Suprapubic skin (tissue), 4 donors: Measurements from ENCODE around the gene KCTD17. TPM values are rescaled to one million over a fixed set of nuclear protein-coding genes. Genes with fewer than 3 reads are reported as not detected.

Experiments used
- DNase-seq, 2 donors: peaks; one replicate each; pipeline ENCODE4 v3.0.0-alpha.2; 2019; ENCODE audit warnings: low spot score in 2 of 2
- H3K27ac ChIP-seq: fragments of 200-600 bp; sonication (generic); one replicate; pipeline ENCODE4 v1.5.1; 2019
- H3K27me3 ChIP-seq: fragments of 200-600 bp; sonication (generic); one replicate; pipeline ENCODE4 v1.5.1; 2019
- H3K36me3 ChIP-seq: fragments of 200-600 bp; sonication (generic); one replicate; pipeline ENCODE4 v1.5.1; 2019
- H3K4me1 ChIP-seq: fragments of 200-600 bp; sonication (generic); one replicate; pipeline ENCODE4 v1.5.1; 2019
- H3K4me3 ChIP-seq: fragments of 200-600 bp; sonication (generic); one replicate; pipeline ENCODE4 v1.5.1; 2019; ENCODE audit warnings: mild to moderate bottlenecking
- H3K9me3 ChIP-seq: fragments of 200-600 bp; sonication (generic); one replicate; pipeline ENCODE4 v1.5.1; 2019
- CTCF ChIP-seq, 2 donors: fragments of 200-600 bp in 1 of 2; fragments of 450-650 bp in 1 of 2; sonication (generic) in 1 of 2; IDR thresholded peaks; one replicate each; pipeline ENCODE4 v1.5.1; 2016 to 2019; ENCODE audit warnings: antibody characterized with exemption in 2 of 2, mild to moderate bottlenecking in 1 of 2, moderate library complexity in 1 of 2
- EP300 ChIP-seq: sonication (generic); formaldehyde crosslinking; IDR thresholded peaks from one replicate; pipeline ENCODE4 v1.6.1; 2017; ENCODE audit warnings: antibody characterized with exemption
- POLR2A ChIP-seq, 2 donors: fragments of 450-650 bp; IDR thresholded peaks; one replicate each; pipeline ENCODE4 v1.6.1; 2017; ENCODE audit warnings: antibody characterized with exemption in 2 of 2, mild to moderate bottlenecking in 2 of 2, moderate library complexity in 2 of 2
- POLR2AphosphoS5 ChIP-seq, 3 donors: sonication (generic); formaldehyde crosslinking; IDR thresholded peaks; one replicate each; pipeline ENCODE4 v1.6.1; 2017; ENCODE audit warnings: antibody characterized with exemption in 3 of 3
- WGBS: methylation state at CpG from one replicate; pipeline ENCODE4 v1.1.5; 2018; 5-methylcytosine and 5-hydroxymethylcytosine counted together
- total RNA-seq, 4 donors: library from RNA; depleted of rRNA; stranded (reverse); fragments of >200 nt; gene quantifications; one replicate each; pipeline ENCODE4 v1.1.0, GENCODE V29; 2016

The KCTD17 gene
- total RNA-seq, 4 donors from 2014 or later = 25.0 to 67.0 (median 35.7) TPM

GRCh38 chr22:37062702-37063381 is 11.3 kb downstream of the KCTD17 start:
- no peaks in the 10 kb centered on the region for H3K4me1 ChIP-seq
- H3K27ac ChIP-seq = no peak overlapping the region
- TF ChIP-seq CTCF (IDR thresholded peaks at IDR 0.05) = no peak
- no peak for TF ChIP-seq POLR2A (IDR thresholded peaks at IDR 0.05)
- TF ChIP-seq POLR2AphosphoS5 (IDR thresholded peaks at IDR 0.05) = no peak
- no peak for TF ChIP-seq EP300
- peaks cover 5% of the 10 kb centered on the region for H3K27me3 ChIP-seq
- H3K9me3 ChIP-seq = no peaks in the 10 kb centered on the region
- peaks cover 36% of the 10 kb centered on the region for H3K36me3 ChIP-seq
- WGBS = 84% methylated on average over 4 of the region's 15 CpGs
- no peak for DNase-seq
- no peak overlapping the region for H3K4me3 ChIP-seq

- TF ChIP-seq EP300 = no peak
- TF ChIP-seq POLR2AphosphoS5 (IDR thresholded peaks at IDR 0.05) = no peak
- no peak for TF ChIP-seq POLR2A (IDR thresholded peaks at IDR 0.05)
- TF ChIP-seq CTCF (IDR thresholded peaks at IDR 0.05) = no peak
- no peaks in the 10 kb centered on the region for H3K4me1 ChIP-seq
- H3K4me3 ChIP-seq = no peak overlapping the region
- H3K27me3 ChIP-seq = peaks cover 12% of the 10 kb centered on the region
- H3K36me3 ChIP-seq = peaks cover 28% of the 10 kb centered on the region
- no peaks in the 10 kb centered on the region for H3K9me3 ChIP-seq
- DNase-seq = no peak
- no peak overlapping the region for H3K27ac ChIP-seq
- WGBS = 89% methylated on average over 24 of the region's 28 CpGs
These were observed 12.2 kb downstream of the KCTD17 start for GRCh38 chr22:37063431-37064420.

GRCh38 chr22:37064553-37064952 is 13.0 kb downstream of the KCTD17 start:
- TF ChIP-seq POLR2A (IDR thresholded peaks at IDR 0.05) (no peak), POLR2AphosphoS5 (IDR thresholded peaks at IDR 0.05) (no peak), CTCF (IDR thresholded peaks at IDR 0.05) (no peak), EP300 (no peak)
- Histone ChIP-seq H3K4me3 (no peak overlapping the region), H3K27ac (no peak overlapping the region), H3K27me3 (peaks cover 21% of the 10 kb centered on the region), H3K9me3 (no peaks in the 10 kb centered on the region), H3K4me1 (peaks cover 4% of the 10 kb centered on the region), H3K36me3 (peaks cover 19% of the 10 kb centered on the region)
- no peak for DNase-seq
- WGBS = 84% methylated on average over 11 of the region's 11 CpGs

- no peaks in the 10 kb centered on the region for H3K9me3 ChIP-seq
- H3K27me3 ChIP-seq = peaks cover 27% of the 10 kb centered on the region
- H3K4me3 ChIP-seq = no peak overlapping the region
- TF ChIP-seq EP300 (no peak), POLR2A (IDR thresholded peaks at IDR 0.05) (no peak), CTCF (IDR thresholded peaks at IDR 0.05) (no peak), POLR2AphosphoS5 (IDR thresholded peaks at IDR 0.05) (no peak)
- H3K36me3 ChIP-seq = peaks cover 14% of the 10 kb centered on the region
- no peak for DNase-seq
- H3K4me1 ChIP-seq = peaks cover 4% of the 10 kb centered on the region
- whole genome bisulfite sequencing = 74% methylated on average over 2 of the region's 3 CpGs
- H3K27ac ChIP-seq = no peak overlapping the region
These were observed 13.6 kb downstream of the KCTD17 start for GRCh38 chr22:37065180-37065579.

GRCh38 chr22:37065961-37066360 is 14.4 kb downstream of the KCTD17 start:
- peaks cover 4% of the 10 kb centered on the region for H3K4me1 ChIP-seq
- TF ChIP-seq POLR2AphosphoS5 (IDR thresholded peaks at IDR 0.05) (no peak), CTCF (IDR thresholded peaks at IDR 0.05) (no peak), EP300 (no peak), POLR2A (IDR thresholded peaks at IDR 0.05) (no peak)
- H3K27me3 ChIP-seq = peaks cover 35% of the 10 kb centered on the region
- no peaks in the 10 kb centered on the region for H3K9me3 ChIP-seq
- 33% methylated on average over 1 of the region's 9 CpGs for WGBS
- H3K36me3 ChIP-seq = peaks cover 6% of the 10 kb centered on the region
- no peak overlapping the region for H3K4me3 ChIP-seq
- H3K27ac ChIP-seq = no peak overlapping the region
- DNase-seq = no peak
